ENCODE data around the gene RNLS. TPM values are rescaled to one million over a fixed set of nuclear protein-coding genes. Genes with fewer than 3 reads are reported as not detected.

Gene RNLS
- total RNA-seq, 1 donor = 2.4 TPM

- no peaks in the 10 kb centered on the region for H3K27me3 ChIP-seq (ENCODE audit: insufficient read depth, low read length)
- no peak overlapping the region for H3K4me3 ChIP-seq (ENCODE audit: low read length)
- no peaks in the 10 kb centered on the region for H3K9me3 ChIP-seq (ENCODE audit: low read depth, low read length)
- H3K4me1 ChIP-seq (ENCODE audit: insufficient read depth, low read length) = no peaks in the 10 kb centered on the region
These were observed 355.0 kb downstream of the RNLS start for GRCh38 chr10:88228130-88228529.

DNA sequence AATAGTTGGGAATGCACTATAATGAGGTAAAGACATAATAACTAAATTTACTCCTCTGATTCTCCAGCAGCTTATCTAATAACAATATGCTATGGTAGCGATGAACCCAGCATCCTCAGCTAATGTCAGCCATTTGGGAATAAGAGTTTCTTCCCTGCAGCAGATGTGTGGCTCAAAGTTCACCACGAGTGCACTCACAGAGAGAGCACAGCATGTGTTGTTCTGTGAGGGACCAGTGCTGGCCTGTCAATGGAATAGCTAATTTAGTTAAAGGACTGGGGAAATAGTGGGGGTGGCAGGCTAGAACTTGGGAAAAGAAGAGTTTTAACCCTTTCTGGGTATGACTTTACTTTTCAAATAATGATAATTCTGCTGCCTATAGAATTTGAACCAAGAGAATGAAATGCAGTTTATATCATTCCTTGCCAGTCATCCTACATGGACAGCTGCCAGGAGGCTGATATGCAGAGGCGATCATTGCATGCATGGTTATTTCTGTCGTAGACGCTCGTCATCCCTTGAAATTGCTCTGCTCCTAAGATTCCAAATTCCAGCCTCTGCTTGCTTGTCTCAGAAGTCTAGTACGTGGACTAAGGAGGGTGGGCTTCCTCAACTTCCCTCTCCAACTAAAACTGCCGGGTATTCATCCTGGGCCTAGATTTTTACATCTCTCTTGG, 355.6 kb downstream of the RNLS start:
- Histone ChIP-seq H3K9me3 (ENCODE audit: low read depth, low read length) (no peaks in the 10 kb centered on the region), H3K27me3 (ENCODE audit: insufficient read depth, low read length) (no peaks in the 10 kb centered on the region), H3K4me3 (ENCODE audit: low read length) (no peak overlapping the region), H3K4me1 (ENCODE audit: insufficient read depth, low read length) (no peaks in the 10 kb centered on the region)

DNA sequence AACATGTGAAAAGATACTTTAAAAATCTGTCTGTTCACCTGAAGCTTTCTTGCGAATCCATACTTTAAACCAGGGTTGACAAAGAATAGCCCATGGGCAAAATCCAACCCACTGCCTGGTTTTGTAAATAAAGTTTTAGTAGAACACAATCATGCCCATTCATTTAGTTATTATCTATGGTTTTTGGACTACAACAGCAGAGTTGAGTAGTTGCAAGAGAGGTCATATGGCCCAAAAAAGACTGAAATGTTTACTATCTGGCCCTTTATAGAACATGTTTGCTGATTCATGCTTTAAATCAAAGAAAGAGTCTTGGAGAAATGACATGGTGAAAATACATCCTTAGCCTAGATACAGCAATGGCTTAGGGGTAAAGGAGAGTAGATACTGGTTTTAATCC, 356.2 kb downstream of the RNLS start:
- Histone ChIP-seq H3K4me1 (ENCODE audit: insufficient read depth, low read length) (no peaks in the 10 kb centered on the region), H3K4me3 (ENCODE audit: low read length) (no peak overlapping the region), H3K27me3 (ENCODE audit: insufficient read depth, low read length) (no peaks in the 10 kb centered on the region), H3K9me3 (ENCODE audit: low read depth, low read length) (no peaks in the 10 kb centered on the region)

DNA sequence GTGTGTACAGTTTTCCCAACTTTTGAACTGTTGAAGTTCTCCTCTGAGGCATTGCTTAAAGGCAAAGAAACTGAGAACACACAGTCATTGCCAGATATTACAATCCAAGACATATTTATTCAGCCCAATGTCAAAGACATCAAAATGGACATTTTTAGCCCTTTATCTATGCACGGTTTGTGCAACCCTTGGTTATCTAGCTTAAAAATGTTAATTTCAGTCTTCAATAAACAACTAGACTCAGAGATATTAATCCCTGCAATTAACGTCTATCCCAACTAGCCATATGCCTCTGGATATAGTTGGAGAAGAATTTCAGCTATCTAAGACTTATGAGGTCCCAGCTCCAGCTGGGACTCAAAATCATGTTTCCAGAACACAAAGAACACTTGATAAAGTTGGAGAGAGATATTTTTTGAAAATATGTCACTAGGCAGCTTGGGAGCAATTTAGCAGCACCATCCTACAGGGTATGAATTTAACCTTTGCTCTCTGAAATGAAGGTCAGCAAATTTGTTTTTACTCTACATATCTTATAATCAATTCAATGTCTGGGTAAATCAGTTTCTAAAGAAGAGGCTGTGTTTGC, 357.0 kb downstream of the RNLS start:
- H3K9me3 ChIP-seq (ENCODE audit: low read depth, low read length) = no peaks in the 10 kb centered on the region

More for the DNA sequence above, 357.0 kb downstream of the RNLS start:
- no peak overlapping the region for H3K4me3 ChIP-seq (ENCODE audit: low read length)
- H3K27me3 ChIP-seq (ENCODE audit: insufficient read depth, low read length) = no peaks in the 10 kb centered on the region
- no peaks in the 10 kb centered on the region for H3K4me1 ChIP-seq (ENCODE audit: insufficient read depth, low read length)

Other genes with a start within 250 kb of the RNLS start
- not detected for gene LIPJ, start 3.4 kb upstream of the RNLS start, total RNA-seq
- gene LIPF, start 81.1 kb upstream of the RNLS start, total RNA-seq = not detected
- gene LIPK, start 122.9 kb upstream of the RNLS start, total RNA-seq = not detected
- gene LIPN, start 176.7 kb upstream of the RNLS start, total RNA-seq = 3.0 TPM
- not detected for gene LIPM, start 219.4 kb upstream of the RNLS start, total RNA-seq